ENCODE data around the gene CHCHD6.

Gene CHCHD6

GRCh38 chr3:126887686-126888085 lies 183.6 kb downstream of the CHCHD6 start:
- Mint-ChIP-seq H3K4me1 (no peaks in the 10 kb centered on the region), H3K27ac (no peak overlapping the region), H3K36me3 (peaks cover 12 to 41% of the 10 kb centered on the region in 2 donors), H3K4me3 (no peak overlapping the region), H3K9me3 (no peaks in the 10 kb centered on the region), H3K27me3 (peaks cover 0 to 4% of the 10 kb centered on the region in 2 donors)
- DNase-seq = no peak
- ATAC-seq (replicated peaks) = no peak

GRCh38 chr3:126888186-126888760 lies 184.2 kb downstream of the CHCHD6 start:
- ATAC-seq (replicated peaks) (no peak), DNase-seq (no peak)
- Mint-ChIP-seq H3K4me1 (no peaks in the 10 kb centered on the region), H3K4me3 (no peak overlapping the region), H3K27ac (peak overlapping the region; percentile 52), H3K27me3 (peaks cover 0 to 4% of the 10 kb centered on the region in 2 donors), H3K9me3 (no peaks in the 10 kb centered on the region), H3K36me3 (peaks cover 12 to 43% of the 10 kb centered on the region in 2 donors)

- H3K27me3 Mint-ChIP-seq = peaks cover 0 to 4% of the 10 kb centered on the region in 2 donors
- no peak overlapping the region for H3K27ac Mint-ChIP-seq
- H3K4me3 Mint-ChIP-seq = no peak overlapping the region
- no peak for DNase-seq
- ATAC-seq (replicated peaks) = no peak
- no peaks in the 10 kb centered on the region for H3K9me3 Mint-ChIP-seq
- no peaks in the 10 kb centered on the region for H3K4me1 Mint-ChIP-seq
- H3K36me3 Mint-ChIP-seq = peaks cover 12 to 49% of the 10 kb centered on the region in 2 donors
Observed at GRCh38 chr3:126889276-126890201, 185.5 kb downstream of the CHCHD6 start.

- H3K4me3 Mint-ChIP-seq = no peak overlapping the region
- no peak overlapping the region for H3K27ac Mint-ChIP-seq
- peaks cover 0 to 4% of the 10 kb centered on the region in 2 donors for H3K27me3 Mint-ChIP-seq
- no peaks in the 10 kb centered on the region for H3K9me3 Mint-ChIP-seq
- peaks cover 12 to 48% of the 10 kb centered on the region in 2 donors for H3K36me3 Mint-ChIP-seq
- no peaks in the 10 kb centered on the region for H3K4me1 Mint-ChIP-seq
- ATAC-seq (replicated peaks) (no peak), DNase-seq (no peak)
Observed at GRCh38 chr3:126891141-126891540, 187.1 kb downstream of the CHCHD6 start.

- H3K27ac Mint-ChIP-seq = no peak overlapping the region
- H3K4me3 Mint-ChIP-seq = no peak overlapping the region
- H3K27me3 Mint-ChIP-seq = peaks cover 0 to 4% of the 10 kb centered on the region in 2 donors
Observed at GRCh38 chr3:126891791-126892190, 187.8 kb downstream of the CHCHD6 start.

GRCh38 chr3:126893651-126894050 lies 189.6 kb downstream of the CHCHD6 start:
- DNase-seq = no peak
- no peaks in the 10 kb centered on the region for H3K9me3 Mint-ChIP-seq
- H3K27me3 Mint-ChIP-seq = peaks cover 0 to 4% of the 10 kb centered on the region in 2 donors
- no peak overlapping the region for H3K4me3 Mint-ChIP-seq
- H3K27ac Mint-ChIP-seq = no peak overlapping the region
- peaks cover 0 to 2% of the 10 kb centered on the region in 2 donors for H3K4me1 Mint-ChIP-seq
- no peak for ATAC-seq (replicated peaks)
- H3K36me3 Mint-ChIP-seq = peaks cover 4 to 38% of the 10 kb centered on the region in 2 donors

More at GRCh38 chr3:126891791-126892190, 187.8 kb downstream of the CHCHD6 start:
- H3K36me3 Mint-ChIP-seq = peaks cover 9 to 48% of the 10 kb centered on the region in 2 donors
- DNase-seq (no peak), ATAC-seq (replicated peaks) (no peak)
- no peaks in the 10 kb centered on the region for H3K9me3 Mint-ChIP-seq
- H3K4me1 Mint-ChIP-seq = peaks cover 0 to under 1% of the 10 kb centered on the region in 2 donors

GRCh38 chr3:126894475-126894874 lies 190.4 kb downstream of the CHCHD6 start:
- Mint-ChIP-seq H3K9me3 (no peaks in the 10 kb centered on the region), H3K4me3 (no peak overlapping the region), H3K27me3 (no peaks in the 10 kb centered on the region), H3K36me3 (peaks cover 0 to 33% of the 10 kb centered on the region in 2 donors), H3K4me1 (peaks cover 0 to 2% of the 10 kb centered on the region in 2 donors), H3K27ac (no peak overlapping the region)
- DNase-seq (no peak), ATAC-seq (replicated peaks) (no peak)

- no peak for ATAC-seq (replicated peaks)
- no peak overlapping the region for H3K27ac Mint-ChIP-seq
- H3K36me3 Mint-ChIP-seq = peaks cover 3 to 29% of the 10 kb centered on the region in 2 donors
- peaks cover 0 to 2% of the 10 kb centered on the region in 2 donors for H3K4me1 Mint-ChIP-seq
- no peak overlapping the region for H3K4me3 Mint-ChIP-seq
- no peak for DNase-seq
- H3K27me3 Mint-ChIP-seq = no peaks in the 10 kb centered on the region
- no peaks in the 10 kb centered on the region for H3K9me3 Mint-ChIP-seq
Observed at GRCh38 chr3:126895178-126896066, 191.4 kb downstream of the CHCHD6 start.

- Mint-ChIP-seq H3K27me3 (no peaks in the 10 kb centered on the region), H3K4me1 (peaks cover 0 to 2% of the 10 kb centered on the region in 2 donors), H3K4me3 (no peak overlapping the region), H3K36me3 (peaks cover 3 to 28% of the 10 kb centered on the region in 2 donors), H3K9me3 (no peaks in the 10 kb centered on the region), H3K27ac (no peak overlapping the region)
- ATAC-seq (replicated peaks) = no peak
- DNase-seq = no peak
Observed at GRCh38 chr3:126896067-126896441, 192.0 kb downstream of the CHCHD6 start.

- peaks cover under 1 to 5% of the 10 kb centered on the region in 2 donors for H3K27me3 Mint-ChIP-seq
- peaks cover 0 to 2% of the 10 kb centered on the region in 2 donors for H3K4me1 Mint-ChIP-seq
- no peaks in the 10 kb centered on the region for H3K9me3 Mint-ChIP-seq
- H3K27ac Mint-ChIP-seq = no peak overlapping the region
- peaks cover 3 to 26% of the 10 kb centered on the region in 2 donors for H3K36me3 Mint-ChIP-seq
- no peak for ATAC-seq (replicated peaks)
- DNase-seq = no peak
- H3K4me3 Mint-ChIP-seq = no peak overlapping the region
Observed at GRCh38 chr3:126896968-126897367, 192.9 kb downstream of the CHCHD6 start.

GRCh38 chr3:126897943-126898342 lies 193.9 kb downstream of the CHCHD6 start:
- peaks cover 3 to 22% of the 10 kb centered on the region in 2 donors for H3K36me3 Mint-ChIP-seq
- peaks cover 0 to 2% of the 10 kb centered on the region in 2 donors for H3K4me1 Mint-ChIP-seq
- ATAC-seq (replicated peaks) (no peak), DNase-seq (no peak)
- peak overlapping the region; percentile 26 for H3K27ac Mint-ChIP-seq
- no peaks in the 10 kb centered on the region for H3K9me3 Mint-ChIP-seq
- peaks cover 3 to 9% of the 10 kb centered on the region in 2 donors for H3K27me3 Mint-ChIP-seq
- no peak overlapping the region for H3K4me3 Mint-ChIP-seq

- Mint-ChIP-seq H3K9me3 (no peaks in the 10 kb centered on the region), H3K4me3 (no peak overlapping the region), H3K27me3 (peaks cover 3 to 9% of the 10 kb centered on the region in 2 donors), H3K36me3 (peaks cover 3 to 12% of the 10 kb centered on the region in 2 donors), H3K27ac (no peak overlapping the region), H3K4me1 (peaks cover 0 to 2% of the 10 kb centered on the region in 2 donors)
- no peak for ATAC-seq (replicated peaks)
- DNase-seq = no peak
Observed at GRCh38 chr3:126900859-126901540, 197.0 kb downstream of the CHCHD6 start.

GRCh38 chr3:126901631-126902030 lies 197.6 kb downstream of the CHCHD6 start:
- Mint-ChIP-seq H3K4me1 (peaks cover 0 to 2% of the 10 kb centered on the region in 2 donors), H3K9me3 (no peaks in the 10 kb centered on the region), H3K4me3 (no peak overlapping the region), H3K27me3 (peaks cover 9 to 15% of the 10 kb centered on the region in 2 donors), H3K27ac (no peak overlapping the region), H3K36me3 (peaks cover 6 to 17% of the 10 kb centered on the region in 2 donors)
- no peak for DNase-seq
- no peak for ATAC-seq (replicated peaks)

Data from stimulated activated naive B cell treated with anti-CD40 and anti-IgM and Interleukin-4, amounts not matched to agents 10 μg/mL and 1 μg/mL and 100 μg/mL, for 72 hours (primary cell).